Measurements from ENCODE around the gene SPIRE1. TPM values are rescaled to one million over a fixed set of nuclear protein-coding genes. Genes with fewer than 3 reads are reported as not detected.

SPIRE1 gene
- total RNA-seq, 1 experiment from 2014 or later = 16.6 TPM

DNA sequence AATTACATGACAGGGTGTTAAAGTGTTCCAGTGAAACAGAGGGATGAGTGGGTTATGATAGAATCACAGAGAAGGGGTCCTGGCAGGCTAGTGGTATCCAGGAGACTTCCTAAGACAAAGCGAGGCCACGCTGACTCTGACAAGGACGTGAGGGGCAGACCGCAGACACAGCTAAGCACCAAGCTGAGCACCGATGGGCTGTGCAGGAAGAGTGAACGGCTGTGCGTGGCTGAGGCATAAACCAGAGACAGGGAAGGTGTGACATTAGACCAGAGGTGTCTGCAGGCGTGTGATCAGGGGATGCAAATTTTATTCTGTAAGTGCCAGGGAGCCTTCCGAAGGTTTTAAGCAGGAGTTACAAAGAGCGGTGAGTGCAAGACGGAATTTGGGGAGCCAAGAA, 180.3 kb downstream of the SPIRE1 start:
- Mint-ChIP-seq H3K4me1 (peaks cover 13 to 19% of the 10 kb centered on the region in 2 experiments), H3K27ac (peak overlapping the region; percentile 0 to 11 (median 4); a peak in 5 of 7 replicates), H3K36me3 (ENCODE audit: insufficient read depth in 1 of 3, low read depth in 3 of 3) (no peaks in the 10 kb centered on the region; a peak in 2 of 7 replicates), H3K4me3 (no peak overlapping the region), H3K9me3 (no peaks in the 10 kb centered on the region), H3K27me3 (ENCODE audit: low read depth) (no peaks in the 10 kb centered on the region)
- H3K27ac ChIP-seq (ENCODE audit: insufficient read length, low read depth, low read length) = no peak overlapping the region
- H4K8ac ChIP-seq (replicated peaks; ENCODE audit: insufficient read length, low read depth, low read length) = no peak overlapping the region
- H2AFZ ChIP-seq (ENCODE audit: low read length) = no peak overlapping the region
- no peaks in the 10 kb centered on the region for H3K23me2 ChIP-seq (ENCODE audit: insufficient read length, low read depth, low read length, poor library complexity, severe bottlenecking)
- H3K4ac ChIP-seq (ENCODE audit: low read depth, low read length) = no peak overlapping the region
- H3T11ph ChIP-seq (ENCODE audit: low read length) = no peak overlapping the region
- H2BK120ac ChIP-seq (ENCODE audit: low read depth, low read length, poor library complexity, severe bottlenecking) = no peak overlapping the region
- H3K14ac ChIP-seq (ENCODE audit: insufficient read depth, low read length) = no peak overlapping the region
- H3K4me1 ChIP-seq (ENCODE audit: insufficient read depth, low read length) = no peaks in the 10 kb centered on the region
- H3K18ac ChIP-seq (ENCODE audit: insufficient read length, low read depth, low read length) = no peak overlapping the region
- no peaks in the 10 kb centered on the region for H3K79me2 ChIP-seq (ENCODE audit: insufficient read depth, low read length)
- H3K27me3 ChIP-seq (ENCODE audit: insufficient read depth, low read length) = no peaks in the 10 kb centered on the region
- no peak overlapping the region for H3K9ac ChIP-seq (ENCODE audit: extremely low read depth, insufficient read length, low read length)
- no peaks in the 10 kb centered on the region for H3K9me3 ChIP-seq (ENCODE audit: control insufficient read depth, low read depth, low read length)
- TF ChIP-seq, protein P1, sequence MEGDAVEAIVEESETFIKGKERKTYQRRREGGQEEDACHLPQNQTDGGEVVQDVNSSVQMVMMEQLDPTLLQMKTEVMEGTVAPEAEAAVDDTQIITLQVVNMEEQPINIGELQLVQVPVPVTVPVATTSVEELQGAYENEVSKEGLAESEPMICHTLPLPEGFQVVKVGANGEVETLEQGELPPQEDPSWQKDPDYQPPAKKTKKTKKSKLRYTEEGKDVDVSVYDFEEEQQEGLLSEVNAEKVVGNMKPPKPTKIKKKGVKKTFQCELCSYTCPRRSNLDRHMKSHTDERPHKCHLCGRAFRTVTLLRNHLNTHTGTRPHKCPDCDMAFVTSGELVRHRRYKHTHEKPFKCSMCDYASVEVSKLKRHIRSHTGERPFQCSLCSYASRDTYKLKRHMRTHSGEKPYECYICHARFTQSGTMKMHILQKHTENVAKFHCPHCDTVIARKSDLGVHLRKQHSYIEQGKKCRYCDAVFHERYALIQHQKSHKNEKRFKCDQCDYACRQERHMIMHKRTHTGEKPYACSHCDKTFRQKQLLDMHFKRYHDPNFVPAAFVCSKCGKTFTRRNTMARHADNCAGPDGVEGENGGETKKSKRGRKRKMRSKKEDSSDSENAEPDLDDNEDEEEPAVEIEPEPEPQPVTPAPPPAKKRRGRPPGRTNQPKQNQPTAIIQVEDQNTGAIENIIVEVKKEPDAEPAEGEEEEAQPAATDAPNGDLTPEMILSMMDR (conservative IDR thresholded peaks at IDR 0.05) = no peak
- H3K56ac ChIP-seq (ENCODE audit: insufficient read length, low read depth, low read length) = no peak overlapping the region
- DNase-seq = no peak
- no peak overlapping the region for H3K4me2 ChIP-seq (ENCODE audit: insufficient read depth, insufficient read length, low read length)
- no peak overlapping the region for H2BK5ac ChIP-seq (ENCODE audit: insufficient read length, low read length)
- H2BK20ac ChIP-seq (ENCODE audit: low read depth, low read length, poor library complexity, severe bottlenecking) = no peak overlapping the region
- H2BK12ac ChIP-seq (ENCODE audit: insufficient read length, low read depth, low read length) = no peak overlapping the region
- H4K20me1 ChIP-seq (ENCODE audit: control insufficient read depth, insufficient read depth, insufficient read length) = no peaks in the 10 kb centered on the region
- no CpG with 5 or more reads among the region's 11 CpGs for WGBS (ENCODE audit: extremely low coverage, insufficient read length, low lambda C conversion rate)
- H3K23ac ChIP-seq (ENCODE audit: insufficient read length, low read depth, low read length) = no peak overlapping the region
- H3K79me1 ChIP-seq (ENCODE audit: insufficient read depth, low read depth, low read length, poor library complexity, severe bottlenecking) = no peaks in the 10 kb centered on the region
- no peak overlapping the region for H4K5ac ChIP-seq (ENCODE audit: insufficient read length, low read depth, low read length)
- H4K91ac ChIP-seq (ENCODE audit: insufficient read length, low read depth, low read length) = no peak overlapping the region
- H2AK5ac ChIP-seq (ENCODE audit: insufficient read length, low read length) = no peak overlapping the region
- H2BK15ac ChIP-seq (ENCODE audit: low read depth, low read length) = no peak overlapping the region

Data from H9 (cell line).